ENCODE results near the gene MVK.

Gene MVK

GRCh38 chr12:109573029-109573913 lies at the start of gene MVK, which contains the start of gene MMAB:
TSS of gene MVK (plus strand) at chr12:109573794. CDS start at chr12:109574823, 1,029 bp downstream.
TSS of gene MMAB (minus strand) at chr12:109573504. CDS start at chr12:109573480, 24 bp downstream.
- DNase-seq (ENCODE audit: low spot score), result peak; percentile 99

DNA sequence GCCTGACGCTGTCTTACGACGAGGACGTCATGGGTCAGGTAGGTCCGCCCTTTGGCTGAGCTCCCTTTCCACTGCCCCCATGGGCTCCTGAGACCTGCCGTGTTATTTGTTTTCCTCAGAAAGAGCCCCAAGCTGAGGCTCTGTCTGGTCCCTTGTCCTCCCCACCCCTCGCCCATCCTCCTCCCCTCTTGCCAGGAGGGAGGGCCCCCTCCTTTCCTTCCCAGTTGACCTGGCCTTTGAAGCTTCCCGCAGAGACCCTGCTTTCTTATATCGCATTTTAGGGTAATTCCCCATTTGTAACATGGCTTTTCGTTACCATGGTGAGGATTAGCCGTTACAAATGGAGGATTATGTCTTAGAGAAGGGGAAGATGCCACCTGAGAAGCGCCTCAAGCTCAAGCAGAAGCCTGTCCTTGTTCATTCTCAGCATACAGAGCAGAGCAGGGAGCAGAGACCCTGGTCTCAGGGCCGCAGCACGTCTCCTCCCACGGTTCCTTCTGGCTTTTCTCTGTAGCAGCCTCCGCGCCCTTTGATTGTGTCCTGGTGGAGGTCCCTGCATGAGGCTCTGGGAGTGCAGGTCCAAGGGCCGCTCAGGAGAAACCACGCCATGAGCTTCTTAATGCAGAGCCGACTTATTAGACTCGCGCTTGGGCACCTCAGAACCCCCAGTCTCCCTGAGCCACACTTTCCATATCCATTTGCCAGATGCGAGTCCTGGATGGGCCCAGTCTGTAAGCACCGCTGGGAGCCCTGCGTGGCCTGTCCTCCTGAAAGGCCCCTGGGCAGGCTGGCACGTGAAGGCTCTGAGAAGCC lies 48.9 kb upstream of the MVK start:
- DNase-seq (ENCODE audit: low spot score), result no peak

- DNase-seq (ENCODE audit: low spot score), result no peak
Observed at GRCh38 chr12:109525279-109525585, 48.4 kb upstream of the MVK start.

DNA sequence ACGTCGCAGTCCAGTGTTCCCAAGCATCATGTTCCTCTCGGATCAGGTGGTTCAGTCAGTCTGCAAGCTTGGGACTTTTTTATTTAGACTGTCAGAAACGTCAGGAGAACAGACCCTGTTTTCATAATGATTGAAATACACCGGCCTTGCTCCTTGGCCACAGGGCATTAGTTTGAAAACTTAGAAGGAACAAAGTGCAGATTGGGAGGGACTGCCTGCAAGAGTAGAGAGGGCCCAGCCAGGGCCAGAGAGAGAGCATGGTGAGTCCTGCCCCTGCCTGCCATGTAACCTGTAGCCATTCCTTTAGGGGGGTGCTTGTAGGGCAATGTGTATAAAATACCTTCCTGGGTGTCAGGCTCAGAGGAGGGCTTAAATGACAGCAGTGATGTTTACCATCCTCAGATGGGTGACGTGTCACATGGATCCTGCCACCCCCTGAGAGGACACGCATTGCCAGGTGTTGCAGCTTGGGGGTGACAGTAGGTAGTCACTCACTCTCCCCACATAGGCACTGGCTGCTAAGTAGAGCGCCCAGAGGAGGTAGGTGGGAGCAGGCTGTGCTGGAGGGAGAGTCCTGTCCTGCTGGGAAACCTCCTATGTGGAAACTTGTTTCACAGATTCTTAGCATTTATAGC lies 46.0 kb upstream of the MVK start:
- no peak for DNase-seq (ENCODE audit: low spot score)

- DNase-seq (ENCODE audit: low spot score), result no peak
Observed at GRCh38 chr12:109529691-109530640, 43.6 kb upstream of the MVK start.

- no peak for DNase-seq (ENCODE audit: low spot score)
Observed at GRCh38 chr12:109531411-109531810, 42.2 kb upstream of the MVK start.

GRCh38 chr12:109532721-109533486 lies 40.7 kb upstream of the MVK start:
- no peak for DNase-seq (ENCODE audit: low spot score)

DNA sequence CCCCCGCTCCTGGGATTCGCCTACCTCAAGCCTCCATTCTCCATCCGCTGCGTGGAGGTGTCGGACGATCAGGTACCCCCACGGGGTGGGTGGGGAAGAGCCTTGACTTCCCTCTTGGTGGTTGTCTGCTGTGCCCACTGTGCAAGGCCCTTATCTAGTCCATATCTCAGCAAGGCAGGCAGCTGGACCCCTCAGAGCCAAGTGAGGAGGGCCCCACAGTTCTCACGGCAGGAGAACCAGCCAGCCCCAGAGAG lies 40.2 kb upstream of the MVK start:
- DNase-seq (ENCODE audit: low spot score), result no peak

DNA sequence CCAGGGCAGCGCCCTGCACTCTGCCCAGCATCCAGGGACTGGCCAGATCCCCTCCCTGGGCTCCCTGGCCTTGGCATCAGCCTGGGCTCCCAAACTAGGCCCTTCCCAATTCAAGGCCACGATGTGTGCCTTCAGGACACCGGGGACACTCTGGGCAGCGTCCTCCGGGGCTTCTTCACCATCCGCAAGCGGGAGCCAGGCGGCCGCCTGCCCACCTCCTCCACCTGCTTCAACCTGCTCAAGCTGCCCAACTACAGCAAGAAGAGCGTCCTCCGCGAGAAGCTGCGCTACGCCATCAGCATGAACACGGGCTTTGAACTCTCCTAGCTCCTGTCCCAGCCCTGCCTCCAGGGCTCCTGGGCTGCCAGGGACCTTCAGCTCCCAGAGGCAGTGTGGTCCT lies 39.1 kb upstream of the MVK start:
- no peak for DNase-seq (ENCODE audit: low spot score)

- no peak for DNase-seq (ENCODE audit: low spot score)
Observed at GRCh38 chr12:109535231-109535862, 38.2 kb upstream of the MVK start.

DNA sequence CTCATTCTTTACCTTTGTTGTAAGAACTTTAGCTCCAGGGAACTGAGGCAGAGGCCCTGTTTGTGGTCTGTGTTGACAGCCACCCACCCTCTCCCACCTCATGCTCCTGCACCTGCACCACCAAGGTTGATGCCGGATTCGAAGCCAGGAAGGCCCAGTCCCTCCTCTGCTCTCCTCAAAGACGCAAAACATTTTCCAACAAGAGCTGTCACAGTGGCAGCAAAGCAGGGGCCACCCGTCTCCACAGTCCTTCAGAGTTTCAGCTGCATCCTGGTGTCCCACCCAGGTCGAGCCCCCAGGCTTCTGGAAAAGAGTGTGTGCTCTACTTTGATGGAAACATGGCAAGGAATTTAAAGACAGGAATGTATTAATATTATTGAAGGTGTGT lies 37.7 kb upstream of the MVK start:
- DNase-seq (ENCODE audit: low spot score), result no peak

DNA sequence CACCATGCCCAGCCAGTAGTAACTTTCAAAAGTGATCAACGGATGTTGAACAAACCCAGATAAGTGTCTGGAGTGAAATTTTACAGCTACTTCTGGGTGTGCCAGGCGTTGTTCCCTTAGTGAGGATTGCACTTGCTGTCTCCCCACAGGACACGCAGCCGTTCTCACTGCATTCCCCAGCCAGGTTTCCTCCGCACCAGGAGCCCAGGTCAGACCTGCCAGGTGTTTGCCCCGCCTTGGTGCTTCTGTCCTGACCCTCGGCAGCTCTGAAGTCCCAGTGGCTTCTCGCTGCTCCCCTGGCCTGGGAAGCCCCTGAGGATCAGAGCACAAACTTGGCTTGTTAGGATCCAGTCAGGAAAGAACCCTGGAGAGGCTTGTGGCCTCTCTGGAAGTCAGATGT lies 36.5 kb upstream of the MVK start:
- no peak for DNase-seq (ENCODE audit: low spot score)

GRCh38 chr12:109538191-109538863 lies 35.3 kb upstream of the MVK start:
- DNase-seq (ENCODE audit: low spot score), result no peak

DNA sequence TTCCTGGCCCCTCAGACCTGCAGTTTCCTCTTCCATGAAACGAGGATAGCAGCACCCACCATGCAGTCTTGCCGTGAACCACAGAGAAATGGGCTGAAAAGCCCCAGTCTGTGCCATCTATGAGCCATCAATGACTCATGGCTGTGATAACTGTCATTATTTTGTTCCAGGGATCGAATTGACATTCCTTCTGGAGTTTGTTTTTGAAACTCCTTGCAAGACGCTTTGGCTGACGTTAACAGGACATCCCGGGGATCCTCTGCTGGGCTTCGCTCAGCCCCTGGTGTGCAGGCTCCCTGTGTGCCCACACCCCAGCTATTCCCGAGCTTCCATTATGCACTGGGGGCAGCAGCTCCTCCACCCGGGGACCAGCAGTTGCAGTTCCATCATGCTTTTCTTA lies 34.1 kb upstream of the MVK start:
- no peak for DNase-seq (ENCODE audit: low spot score)

DNA sequence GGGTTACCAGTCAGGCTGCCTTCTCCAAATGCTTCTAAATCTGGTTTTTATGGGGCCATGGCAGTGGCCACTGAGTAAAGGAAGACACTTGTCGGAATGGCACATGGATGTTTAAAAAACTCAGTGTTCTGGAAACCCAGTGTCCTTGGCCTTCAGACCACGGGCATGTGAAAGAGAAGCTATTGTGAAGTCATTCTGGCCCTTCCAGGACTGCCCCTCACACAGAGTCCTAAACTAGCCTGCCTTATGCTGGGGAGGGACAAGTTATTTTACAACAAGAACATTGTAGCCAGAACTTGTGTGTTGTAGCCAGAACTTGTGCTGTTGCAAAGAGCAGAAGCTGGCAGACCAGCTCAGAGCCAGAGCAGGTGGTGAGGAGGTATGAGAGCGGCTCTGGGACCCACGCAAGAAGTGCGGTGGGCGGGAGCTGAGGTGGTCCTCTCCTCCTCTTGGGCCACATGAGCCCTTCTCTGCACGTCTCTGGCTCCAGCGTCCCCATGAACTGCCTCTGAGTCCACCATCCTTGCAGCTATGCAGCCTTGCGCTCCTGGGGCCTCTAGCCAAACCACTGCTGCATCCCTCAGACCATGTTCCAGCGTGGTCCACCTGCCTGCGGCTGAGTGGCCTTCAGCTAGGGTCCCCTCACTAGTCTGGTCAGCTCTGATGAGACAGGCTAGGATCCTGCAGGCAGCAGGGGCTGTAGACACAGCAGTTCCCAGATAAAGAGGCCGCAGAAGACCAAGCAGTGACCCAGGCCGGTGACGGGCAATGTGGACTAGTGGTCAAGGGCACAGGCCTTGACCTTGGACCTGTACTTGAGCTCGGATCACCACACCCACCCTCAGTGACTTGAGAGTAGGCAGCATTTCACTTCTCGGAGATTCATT lies 32.8 kb upstream of the MVK start:
- DNase-seq (ENCODE audit: low spot score), result no peak

GRCh38 chr12:109541413-109541726 lies 32.2 kb upstream of the MVK start:
- no peak for DNase-seq (ENCODE audit: low spot score)

- DNase-seq (ENCODE audit: low spot score), result no peak
Observed at GRCh38 chr12:109542014-109542413, 31.6 kb upstream of the MVK start.

GRCh38 chr12:109542876-109543275 lies 30.7 kb upstream of the MVK start:
- no peak for DNase-seq (ENCODE audit: low spot score)

DNA sequence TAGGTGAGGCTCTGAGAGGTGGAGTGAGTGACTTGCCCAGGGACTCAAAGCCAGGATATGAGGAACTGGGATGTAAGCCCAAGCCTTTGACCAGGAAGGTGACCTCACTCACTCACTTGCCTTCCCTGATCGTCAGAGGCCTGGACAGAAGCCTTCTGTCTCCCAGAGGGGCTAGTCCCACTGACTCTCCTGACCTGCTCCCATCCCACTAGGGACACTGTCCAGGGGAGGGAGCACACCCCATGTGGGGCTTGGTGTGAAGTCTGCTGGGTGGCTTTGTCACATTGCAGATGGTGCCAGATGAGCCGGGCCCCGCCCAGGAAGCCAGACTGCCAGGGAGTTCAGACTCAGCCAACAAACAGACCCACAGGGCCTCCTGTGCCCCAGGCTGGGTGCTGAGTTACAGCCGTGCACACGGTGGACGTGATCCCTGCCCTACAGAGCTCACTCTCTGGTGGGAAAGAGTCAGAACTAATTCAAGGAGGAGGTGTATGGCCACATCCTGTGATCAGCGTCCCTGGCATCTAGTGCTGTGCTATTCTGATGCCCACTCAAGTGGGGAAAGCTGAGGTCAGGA lies 28.6 kb upstream of the MVK start:
- DNase-seq (ENCODE audit: low spot score), result no peak
